ENCODE measurements around the gene TAS2R30.

The TAS2R30 gene

DNA sequence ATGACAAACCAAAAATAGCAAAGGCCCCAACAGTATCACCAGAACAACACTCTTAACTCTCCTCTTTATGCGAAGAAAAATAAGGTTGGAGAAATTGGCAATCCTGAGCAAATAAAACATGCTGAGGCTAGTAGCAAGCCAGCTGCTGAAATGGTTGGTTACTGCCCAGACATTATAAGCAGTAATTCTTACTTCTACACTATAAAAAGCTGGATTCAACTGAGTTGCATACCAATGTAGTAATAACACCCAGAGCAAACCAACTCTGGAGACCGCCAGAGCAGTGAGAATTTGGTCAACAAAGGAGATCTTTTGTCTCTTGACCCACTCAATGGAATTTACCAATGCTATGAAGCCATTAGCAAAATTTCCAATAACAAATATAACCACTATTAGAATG lies 628 bp downstream of the TAS2R30 start (continued):
- TF ChIP-seq, protein P1, sequence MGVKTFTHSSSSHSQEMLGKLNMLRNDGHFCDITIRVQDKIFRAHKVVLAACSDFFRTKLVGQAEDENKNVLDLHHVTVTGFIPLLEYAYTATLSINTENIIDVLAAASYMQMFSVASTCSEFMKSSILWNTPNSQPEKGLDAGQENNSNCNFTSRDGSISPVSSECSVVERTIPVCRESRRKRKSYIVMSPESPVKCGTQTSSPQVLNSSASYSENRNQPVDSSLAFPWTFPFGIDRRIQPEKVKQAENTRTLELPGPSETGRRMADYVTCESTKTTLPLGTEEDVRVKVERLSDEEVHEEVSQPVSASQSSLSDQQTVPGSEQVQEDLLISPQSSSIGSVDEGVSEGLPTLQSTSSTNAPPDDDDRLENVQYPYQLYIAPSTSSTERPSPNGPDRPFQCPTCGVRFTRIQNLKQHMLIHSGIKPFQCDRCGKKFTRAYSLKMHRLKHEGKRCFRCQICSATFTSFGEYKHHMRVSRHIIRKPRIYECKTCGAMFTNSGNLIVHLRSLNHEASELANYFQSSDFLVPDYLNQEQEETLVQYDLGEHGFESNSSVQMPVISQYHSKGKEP (tag by site-specific recombination; IDR thresholded peaks at IDR 0.05) = no peak
- TF ChIP-seq ZNF558 (tag by site-specific recombination; IDR thresholded peaks at IDR 0.05) (no peak), OSR2 (tag by site-specific recombination; IDR thresholded peaks at IDR 0.05) (no peak), ZNF521 (tag by site-specific recombination; IDR thresholded peaks at IDR 0.05) (no peak), ZNF48 (tag by site-specific recombination; IDR thresholded peaks at IDR 0.05) (no peak), ZNF654 (tag by site-specific recombination; IDR thresholded peaks at IDR 0.05; ENCODE audit: low read depth) (no peak)
- TF ChIP-seq, protein P2, sequence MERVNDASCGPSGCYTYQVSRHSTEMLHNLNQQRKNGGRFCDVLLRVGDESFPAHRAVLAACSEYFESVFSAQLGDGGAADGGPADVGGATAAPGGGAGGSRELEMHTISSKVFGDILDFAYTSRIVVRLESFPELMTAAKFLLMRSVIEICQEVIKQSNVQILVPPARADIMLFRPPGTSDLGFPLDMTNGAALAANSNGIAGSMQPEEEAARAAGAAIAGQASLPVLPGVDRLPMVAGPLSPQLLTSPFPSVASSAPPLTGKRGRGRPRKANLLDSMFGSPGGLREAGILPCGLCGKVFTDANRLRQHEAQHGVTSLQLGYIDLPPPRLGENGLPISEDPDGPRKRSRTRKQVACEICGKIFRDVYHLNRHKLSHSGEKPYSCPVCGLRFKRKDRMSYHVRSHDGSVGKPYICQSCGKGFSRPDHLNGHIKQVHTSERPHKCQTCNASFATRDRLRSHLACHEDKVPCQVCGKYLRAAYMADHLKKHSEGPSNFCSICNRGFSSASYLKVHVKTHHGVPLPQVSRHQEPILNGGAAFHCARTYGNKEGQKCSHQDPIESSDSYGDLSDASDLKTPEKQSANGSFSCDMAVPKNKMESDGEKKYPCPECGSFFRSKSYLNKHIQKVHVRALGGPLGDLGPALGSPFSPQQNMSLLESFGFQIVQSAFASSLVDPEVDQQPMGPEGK (tag by site-specific recombination; IDR thresholded peaks at IDR 0.05) = no peak
- TF ChIP-seq, protein P3, sequence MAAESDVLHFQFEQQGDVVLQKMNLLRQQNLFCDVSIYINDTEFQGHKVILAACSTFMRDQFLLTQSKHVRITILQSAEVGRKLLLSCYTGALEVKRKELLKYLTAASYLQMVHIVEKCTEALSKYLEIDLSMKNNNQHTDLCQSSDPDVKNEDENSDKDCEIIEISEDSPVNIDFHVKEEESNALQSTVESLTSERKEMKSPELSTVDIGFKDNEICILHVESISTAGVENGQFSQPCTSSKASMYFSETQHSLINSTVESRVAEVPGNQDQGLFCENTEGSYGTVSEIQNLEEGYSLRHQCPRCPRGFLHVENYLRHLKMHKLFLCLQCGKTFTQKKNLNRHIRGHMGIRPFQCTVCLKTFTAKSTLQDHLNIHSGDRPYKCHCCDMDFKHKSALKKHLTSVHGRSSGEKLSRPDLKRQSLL (tag by site-specific recombination; IDR thresholded peaks at IDR 0.05) = no peak

DNA sequence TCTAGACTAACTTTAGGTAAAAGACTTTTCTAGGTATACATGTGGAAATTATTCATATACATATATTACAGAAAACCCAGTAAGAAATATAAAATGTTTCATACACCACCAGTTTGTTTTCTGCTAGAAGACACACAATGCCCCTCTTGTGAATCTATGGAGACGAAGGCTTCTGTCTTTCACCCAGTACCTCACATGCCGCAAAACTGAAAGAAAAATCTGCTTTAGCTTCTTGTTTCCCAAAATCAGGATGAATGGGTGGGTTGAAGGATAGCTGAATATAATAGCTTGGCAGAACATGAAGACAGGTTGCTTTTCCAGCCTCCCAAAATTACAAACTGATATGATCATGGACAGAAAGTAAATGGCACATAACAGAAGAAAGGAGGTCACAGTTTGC lies 1.3 kb downstream of the TAS2R30 start:
- POLR2A ChIA-PET = no interaction called here
- CTCF ChIA-PET = no interaction called here

More for the DNA sequence above, 1.3 kb downstream of the TAS2R30 start:
- H3K36me3 ChIP-seq (ENCODE audit: control insufficient read depth in 2 of 2, insufficient read depth in 1 of 2, low read length in 2 of 2) = no peaks in the 10 kb centered on the region
- H3K9me3 ChIP-seq (ENCODE audit: control insufficient read depth, insufficient read depth, low read depth, low read length) = no peaks in the 10 kb centered on the region
- peaks cover 2% of the 10 kb centered on the region; the same call in 1 of the 2 replicates for H3K4me1 ChIP-seq (ENCODE audit: control insufficient read depth, insufficient read depth, low read length)
- no peak overlapping the region for H3K4me3 ChIP-seq (ENCODE audit: low read depth, low read length)
- TF ChIP-seq ZFHX2 (tag by site-specific recombination; conservative IDR thresholded peaks at IDR 0.05) = no peak
- TF ChIP-seq, protein P4, sequence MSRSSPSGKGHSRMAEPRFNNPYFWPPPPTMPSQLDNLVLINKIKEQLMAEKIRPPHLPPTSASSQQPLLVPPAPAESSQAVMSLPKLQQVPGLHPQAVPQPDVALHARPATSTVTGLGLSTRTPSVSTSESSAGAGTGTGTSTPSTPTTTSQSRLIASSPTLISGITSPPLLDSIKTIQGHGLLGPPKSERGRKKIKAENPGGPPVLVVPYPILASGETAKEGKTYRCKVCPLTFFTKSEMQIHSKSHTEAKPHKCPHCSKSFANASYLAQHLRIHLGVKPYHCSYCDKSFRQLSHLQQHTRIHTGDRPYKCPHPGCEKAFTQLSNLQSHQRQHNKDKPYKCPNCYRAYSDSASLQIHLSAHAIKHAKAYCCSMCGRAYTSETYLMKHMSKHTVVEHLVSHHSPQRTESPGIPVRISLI (tag by site-specific recombination; IDR thresholded peaks at IDR 0.05) = no peak
- TF ChIP-seq ZNF600 (tag by site-specific recombination; IDR thresholded peaks at IDR 0.05) = no peak
- TF ChIP-seq ZNF621 (tag by site-specific recombination; IDR thresholded peaks at IDR 0.05) = no peak
- no peak for TF ChIP-seq IKZF3 (tag by site-specific recombination; IDR thresholded peaks at IDR 0.05)
- TF ChIP-seq, protein P5, sequence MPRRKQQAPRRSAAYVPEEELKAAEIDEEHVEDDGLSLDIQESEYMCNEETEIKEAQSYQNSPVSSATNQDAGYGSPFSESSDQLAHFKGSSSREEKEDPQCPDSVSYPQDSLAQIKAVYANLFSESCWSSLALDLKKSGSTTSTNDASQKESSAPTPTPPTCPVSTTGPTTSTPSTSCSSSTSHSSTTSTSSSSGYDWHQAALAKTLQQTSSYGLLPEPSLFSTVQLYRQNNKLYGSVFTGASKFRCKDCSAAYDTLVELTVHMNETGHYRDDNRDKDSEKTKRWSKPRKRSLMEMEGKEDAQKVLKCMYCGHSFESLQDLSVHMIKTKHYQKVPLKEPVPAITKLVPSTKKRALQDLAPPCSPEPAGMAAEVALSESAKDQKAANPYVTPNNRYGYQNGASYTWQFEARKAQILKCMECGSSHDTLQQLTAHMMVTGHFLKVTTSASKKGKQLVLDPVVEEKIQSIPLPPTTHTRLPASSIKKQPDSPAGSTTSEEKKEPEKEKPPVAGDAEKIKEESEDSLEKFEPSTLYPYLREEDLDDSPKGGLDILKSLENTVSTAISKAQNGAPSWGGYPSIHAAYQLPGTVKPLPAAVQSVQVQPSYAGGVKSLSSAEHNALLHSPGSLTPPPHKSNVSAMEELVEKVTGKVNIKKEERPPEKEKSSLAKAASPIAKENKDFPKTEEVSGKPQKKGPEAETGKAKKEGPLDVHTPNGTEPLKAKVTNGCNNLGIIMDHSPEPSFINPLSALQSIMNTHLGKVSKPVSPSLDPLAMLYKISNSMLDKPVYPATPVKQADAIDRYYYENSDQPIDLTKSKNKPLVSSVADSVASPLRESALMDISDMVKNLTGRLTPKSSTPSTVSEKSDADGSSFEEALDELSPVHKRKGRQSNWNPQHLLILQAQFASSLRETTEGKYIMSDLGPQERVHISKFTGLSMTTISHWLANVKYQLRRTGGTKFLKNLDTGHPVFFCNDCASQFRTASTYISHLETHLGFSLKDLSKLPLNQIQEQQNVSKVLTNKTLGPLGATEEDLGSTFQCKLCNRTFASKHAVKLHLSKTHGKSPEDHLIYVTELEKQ (tag by site-specific recombination; IDR thresholded peaks at IDR 0.05; ENCODE audit: borderline replicate concordance) = no peak
- TF ChIP-seq, protein P6, sequence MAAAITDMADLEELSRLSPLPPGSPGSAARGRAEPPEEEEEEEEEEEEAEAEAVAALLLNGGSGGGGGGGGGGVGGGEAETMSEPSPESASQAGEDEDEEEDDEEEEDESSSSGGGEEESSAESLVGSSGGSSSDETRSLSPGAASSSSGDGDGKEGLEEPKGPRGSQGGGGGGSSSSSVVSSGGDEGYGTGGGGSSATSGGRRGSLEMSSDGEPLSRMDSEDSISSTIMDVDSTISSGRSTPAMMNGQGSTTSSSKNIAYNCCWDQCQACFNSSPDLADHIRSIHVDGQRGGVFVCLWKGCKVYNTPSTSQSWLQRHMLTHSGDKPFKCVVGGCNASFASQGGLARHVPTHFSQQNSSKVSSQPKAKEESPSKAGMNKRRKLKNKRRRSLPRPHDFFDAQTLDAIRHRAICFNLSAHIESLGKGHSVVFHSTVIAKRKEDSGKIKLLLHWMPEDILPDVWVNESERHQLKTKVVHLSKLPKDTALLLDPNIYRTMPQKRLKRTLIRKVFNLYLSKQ (tag by site-specific recombination; IDR thresholded peaks at IDR 0.05; ENCODE audit: borderline replicate concordance) = no peak
- no peak for TF ChIP-seq ZNF248 (tag by site-specific recombination; IDR thresholded peaks at IDR 0.05)
- TF ChIP-seq, protein P7, sequence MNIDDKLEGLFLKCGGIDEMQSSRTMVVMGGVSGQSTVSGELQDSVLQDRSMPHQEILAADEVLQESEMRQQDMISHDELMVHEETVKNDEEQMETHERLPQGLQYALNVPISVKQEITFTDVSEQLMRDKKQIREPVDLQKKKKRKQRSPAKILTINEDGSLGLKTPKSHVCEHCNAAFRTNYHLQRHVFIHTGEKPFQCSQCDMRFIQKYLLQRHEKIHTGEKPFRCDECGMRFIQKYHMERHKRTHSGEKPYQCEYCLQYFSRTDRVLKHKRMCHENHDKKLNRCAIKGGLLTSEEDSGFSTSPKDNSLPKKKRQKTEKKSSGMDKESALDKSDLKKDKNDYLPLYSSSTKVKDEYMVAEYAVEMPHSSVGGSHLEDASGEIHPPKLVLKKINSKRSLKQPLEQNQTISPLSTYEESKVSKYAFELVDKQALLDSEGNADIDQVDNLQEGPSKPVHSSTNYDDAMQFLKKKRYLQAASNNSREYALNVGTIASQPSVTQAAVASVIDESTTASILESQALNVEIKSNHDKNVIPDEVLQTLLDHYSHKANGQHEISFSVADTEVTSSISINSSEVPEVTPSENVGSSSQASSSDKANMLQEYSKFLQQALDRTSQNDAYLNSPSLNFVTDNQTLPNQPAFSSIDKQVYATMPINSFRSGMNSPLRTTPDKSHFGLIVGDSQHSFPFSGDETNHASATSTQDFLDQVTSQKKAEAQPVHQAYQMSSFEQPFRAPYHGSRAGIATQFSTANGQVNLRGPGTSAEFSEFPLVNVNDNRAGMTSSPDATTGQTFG (tag by site-specific recombination; IDR thresholded peaks at IDR 0.05; ENCODE audit: borderline replicate concordance) = no peak
- no peak for TF ChIP-seq ZNF19 (tag by site-specific recombination; IDR thresholded peaks at IDR 0.05; ENCODE audit: low read depth)
- TF ChIP-seq ZNF416 (tag by site-specific recombination; IDR thresholded peaks at IDR 0.05) = no peak
- no peak for TF ChIP-seq FEZF1 (tag by site-specific recombination; IDR thresholded peaks at IDR 0.05)
- TF ChIP-seq, protein P8, sequence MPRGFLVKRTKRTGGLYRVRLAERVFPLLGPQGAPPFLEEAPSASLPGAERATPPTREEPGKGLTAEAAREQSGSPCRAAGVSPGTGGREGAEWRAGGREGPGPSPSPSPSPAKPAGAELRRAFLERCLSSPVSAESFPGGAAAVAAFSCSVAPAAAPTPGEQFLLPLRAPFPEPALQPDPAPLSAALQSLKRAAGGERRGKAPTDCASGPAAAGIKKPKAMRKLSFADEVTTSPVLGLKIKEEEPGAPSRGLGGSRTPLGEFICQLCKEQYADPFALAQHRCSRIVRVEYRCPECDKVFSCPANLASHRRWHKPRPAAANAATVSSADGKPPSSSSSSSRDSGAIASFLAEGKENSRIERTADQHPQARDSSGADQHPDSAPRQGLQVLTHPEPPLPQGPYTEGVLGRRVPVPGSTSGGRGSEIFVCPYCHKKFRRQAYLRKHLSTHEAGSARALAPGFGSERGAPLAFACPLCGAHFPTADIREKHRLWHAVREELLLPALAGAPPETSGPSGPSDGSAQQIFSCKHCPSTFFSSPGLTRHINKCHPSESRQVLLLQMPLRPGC (tag by site-specific recombination; IDR thresholded peaks at IDR 0.05) = no peak
- no peak for TF ChIP-seq ZFP37 (tag by site-specific recombination; IDR thresholded peaks at IDR 0.05)
- no peak overlapping the region for H3K27ac ChIP-seq (ENCODE audit: extremely low read depth, low read depth, low read length)

Measured in HEK293 (cell line).